HG02870 (cell line): Measurements from ENCODE around the gene KIAA0513.

Experiments
- ATAC-seq: cut with Tn5 transposase; IDR thresholded peaks from one replicate; pipeline ENCODE4 v1.9.1; 2021; ENCODE audit warnings: mild to moderate bottlenecking, moderate library complexity; ENCODE audit not compliant: unreplicated experiment

KIAA0513 gene

GRCh38 chr16:85126705-85127378 is 99.2 kb downstream of the KIAA0513 start:
- no peak for ATAC-seq

DNA sequence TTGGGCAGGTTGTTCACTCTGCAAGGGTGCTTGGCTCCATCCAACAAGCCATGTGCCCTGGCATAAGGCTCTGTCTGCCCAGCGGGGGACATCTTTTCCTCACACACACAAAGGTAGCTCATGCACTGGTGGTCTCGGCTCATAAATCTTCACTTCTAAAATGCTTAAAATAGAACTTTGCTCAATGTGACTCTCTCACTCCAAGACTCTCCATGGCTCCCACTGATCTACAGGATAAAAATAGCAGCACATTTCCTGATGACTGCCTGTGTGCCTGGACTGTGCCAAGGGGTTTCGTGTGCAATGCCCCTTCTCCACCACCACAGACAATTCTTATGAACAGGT is 99.8 kb downstream of the KIAA0513 start:
- no peak for ATAC-seq

- ATAC-seq: no peak
Measured at GRCh38 chr16:85128079-85128837, 100.7 kb downstream of the KIAA0513 start.

- no peak for ATAC-seq
Measured at GRCh38 chr16:85129876-85130704, 102.5 kb downstream of the KIAA0513 start.

DNA sequence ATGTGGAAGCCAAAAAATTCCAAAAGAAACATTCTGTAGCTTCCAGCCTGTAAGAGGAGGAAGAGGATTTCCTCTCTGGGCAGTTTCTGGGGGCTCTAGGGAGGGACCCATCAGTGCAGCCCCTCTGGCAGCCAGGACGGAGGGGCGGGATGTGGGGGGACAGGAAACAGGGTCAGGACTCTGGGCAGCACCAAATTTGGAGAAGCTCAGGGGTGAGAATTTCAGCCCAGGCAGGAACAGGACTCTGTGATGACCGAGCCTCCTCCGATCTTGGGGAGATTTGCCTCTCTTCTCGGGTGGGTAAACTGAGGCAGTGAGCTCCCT is 103.1 kb downstream of the KIAA0513 start:
- ATAC-seq: no peak

GRCh38 chr16:85132456-85133289 is 105.1 kb downstream of the KIAA0513 start:
- ATAC-seq: no peak

DNA sequence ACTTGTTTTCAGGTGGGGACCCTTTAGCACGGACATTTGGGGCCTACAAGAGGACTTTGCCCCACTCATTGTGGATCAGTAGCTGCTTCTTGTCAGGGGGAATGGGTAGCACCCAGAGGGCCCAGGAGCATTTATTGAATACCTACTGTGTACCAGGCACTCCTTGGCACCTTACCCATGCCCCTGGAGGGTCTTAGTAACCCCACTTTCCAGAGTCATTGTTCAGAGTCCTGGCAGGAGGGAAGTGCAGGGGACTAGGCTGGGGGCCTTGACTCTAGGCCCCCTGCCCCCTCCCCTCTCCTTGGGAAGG is 105.7 kb downstream of the KIAA0513 start:
- ATAC-seq: no peak

- ATAC-seq: no peak
Measured at GRCh38 chr16:85134076-85134788, 106.6 kb downstream of the KIAA0513 start.

GRCh38 chr16:85134789-85135142 is 107.2 kb downstream of the KIAA0513 start:
- ATAC-seq: no peak

GRCh38 chr16:85136213-85136701 is 108.7 kb downstream of the KIAA0513 start:
- no peak for ATAC-seq

GRCh38 chr16:85136702-85137322 is 109.2 kb downstream of the KIAA0513 start:
- no peak for ATAC-seq

- no peak for ATAC-seq
Measured at GRCh38 chr16:85137323-85138072, 109.9 kb downstream of the KIAA0513 start.

GRCh38 chr16:85138073-85138824 is 110.7 kb downstream of the KIAA0513 start:
- ATAC-seq: no peak

DNA sequence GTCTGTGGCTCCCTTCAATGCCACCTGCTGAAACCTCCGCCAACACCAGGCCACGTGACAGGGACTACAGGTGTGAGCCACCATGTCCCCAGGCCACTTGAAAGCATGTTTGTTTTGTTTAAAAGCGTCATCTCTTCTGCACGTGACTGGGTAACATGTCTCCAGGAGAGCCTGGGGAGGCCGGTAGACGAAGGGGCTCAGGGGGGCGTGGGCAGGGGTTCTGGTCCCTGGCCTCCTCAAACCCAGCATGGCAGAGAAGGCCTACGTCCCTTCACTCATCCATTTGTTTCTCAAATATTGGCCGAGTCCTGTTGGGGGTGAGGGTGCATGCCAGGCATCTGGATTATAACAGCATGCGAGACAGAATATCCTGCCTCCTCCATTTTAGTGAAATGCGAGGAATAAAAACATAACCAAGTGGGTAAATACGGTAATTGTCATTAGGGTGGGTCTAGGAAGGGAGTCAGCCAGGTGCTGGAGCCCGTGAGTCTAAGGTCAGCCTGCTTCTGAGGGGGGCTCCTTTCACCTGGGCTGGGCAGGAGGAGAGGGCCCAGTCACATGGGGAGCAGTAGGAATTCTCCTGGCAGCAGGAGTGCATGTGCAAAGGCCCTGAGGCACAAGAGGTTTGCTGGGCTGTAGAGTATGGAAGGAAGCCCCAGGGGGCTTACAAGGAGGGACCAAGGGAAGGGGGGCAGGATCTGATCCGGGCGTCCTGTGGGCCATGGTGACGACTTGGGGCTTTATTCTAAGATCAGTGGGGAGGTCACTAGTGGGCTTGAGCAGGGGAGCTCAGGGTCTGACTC is 111.4 kb downstream of the KIAA0513 start:
- ATAC-seq: no peak

DNA sequence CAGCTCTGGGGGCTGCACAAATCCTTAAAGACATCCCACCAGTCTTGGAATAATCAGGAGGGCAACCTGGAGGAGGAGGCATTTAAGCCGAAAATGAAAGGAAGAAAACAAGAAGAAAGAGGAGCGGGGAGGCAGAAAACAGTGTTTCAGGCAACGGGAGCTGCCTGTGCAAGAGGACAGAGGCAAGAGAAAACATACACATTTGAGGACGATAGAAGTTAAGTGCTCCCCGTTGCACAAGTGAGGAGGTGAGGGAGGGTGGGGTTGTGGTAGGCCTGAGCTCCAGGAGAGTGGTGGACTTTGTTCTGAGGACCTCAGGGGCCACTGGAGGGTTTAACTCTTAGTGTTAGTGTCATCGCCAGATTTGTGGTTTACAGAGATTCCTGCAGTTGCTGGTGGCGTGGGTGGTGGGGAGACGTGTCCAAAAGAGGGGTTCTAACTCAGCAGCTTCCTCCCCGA is 112.3 kb downstream of the KIAA0513 start:
- ATAC-seq: no peak

DNA sequence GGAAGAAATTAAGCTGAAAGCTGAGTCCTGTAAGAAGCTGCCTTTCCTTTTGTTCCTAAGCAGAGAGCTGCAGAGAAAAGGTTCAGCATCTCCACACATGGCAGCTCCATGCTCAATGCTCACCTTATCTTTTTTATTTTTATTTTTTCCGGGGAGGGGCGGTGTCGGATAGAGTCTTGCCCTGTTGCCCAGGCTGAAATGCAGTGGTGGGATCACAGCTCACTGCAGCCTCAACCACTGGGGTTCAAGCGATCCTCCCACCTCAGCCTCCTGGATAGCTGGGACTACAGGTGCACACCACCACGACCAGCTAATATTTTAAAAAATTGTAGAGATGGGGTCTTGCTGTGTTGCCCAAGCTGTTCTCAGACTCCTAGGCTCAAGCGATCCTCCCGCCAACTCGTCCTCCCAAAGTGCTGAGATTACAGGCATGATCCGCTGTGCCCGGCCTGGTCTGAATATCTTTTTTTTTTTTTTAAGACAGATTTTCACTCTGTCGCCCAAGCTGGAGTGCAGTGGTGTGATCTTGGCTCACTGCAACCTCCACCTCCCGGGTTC is 112.9 kb downstream of the KIAA0513 start:
- no peak for ATAC-seq

DNA sequence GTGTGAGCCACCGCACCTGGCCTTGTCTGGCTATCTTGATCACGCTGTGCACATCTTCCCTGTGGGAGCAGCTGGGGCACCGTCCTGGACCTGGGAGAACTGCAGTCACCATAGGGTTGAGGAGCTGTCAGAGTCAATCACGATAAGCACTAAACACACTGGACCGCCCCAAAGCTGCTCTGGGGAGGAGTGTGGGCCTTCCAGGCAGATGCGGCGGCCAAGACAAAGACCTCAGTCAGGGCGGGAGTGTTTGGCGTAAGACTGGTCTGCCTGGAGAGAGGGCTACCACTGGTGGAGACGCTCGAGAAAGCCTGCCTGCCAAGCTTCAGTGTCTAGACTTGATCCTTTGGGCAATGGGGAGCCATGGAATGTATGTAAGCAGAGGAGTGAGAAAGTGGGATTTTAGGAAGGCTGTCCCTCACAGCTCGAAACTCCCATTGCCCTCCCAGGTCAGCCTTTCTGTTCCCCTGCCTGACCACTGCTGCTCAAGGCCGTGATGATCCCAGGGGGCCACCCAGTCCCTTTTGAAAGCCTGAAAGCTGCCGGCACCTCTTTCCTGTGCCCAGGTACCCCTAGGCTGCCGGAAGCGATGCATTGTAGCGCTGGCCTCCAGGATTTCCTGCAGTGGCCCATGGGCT is 114.0 kb downstream of the KIAA0513 start:
- no peak for ATAC-seq
